ENCODE results near the gene DYNC2H1.

DYNC2H1 gene, protein sequence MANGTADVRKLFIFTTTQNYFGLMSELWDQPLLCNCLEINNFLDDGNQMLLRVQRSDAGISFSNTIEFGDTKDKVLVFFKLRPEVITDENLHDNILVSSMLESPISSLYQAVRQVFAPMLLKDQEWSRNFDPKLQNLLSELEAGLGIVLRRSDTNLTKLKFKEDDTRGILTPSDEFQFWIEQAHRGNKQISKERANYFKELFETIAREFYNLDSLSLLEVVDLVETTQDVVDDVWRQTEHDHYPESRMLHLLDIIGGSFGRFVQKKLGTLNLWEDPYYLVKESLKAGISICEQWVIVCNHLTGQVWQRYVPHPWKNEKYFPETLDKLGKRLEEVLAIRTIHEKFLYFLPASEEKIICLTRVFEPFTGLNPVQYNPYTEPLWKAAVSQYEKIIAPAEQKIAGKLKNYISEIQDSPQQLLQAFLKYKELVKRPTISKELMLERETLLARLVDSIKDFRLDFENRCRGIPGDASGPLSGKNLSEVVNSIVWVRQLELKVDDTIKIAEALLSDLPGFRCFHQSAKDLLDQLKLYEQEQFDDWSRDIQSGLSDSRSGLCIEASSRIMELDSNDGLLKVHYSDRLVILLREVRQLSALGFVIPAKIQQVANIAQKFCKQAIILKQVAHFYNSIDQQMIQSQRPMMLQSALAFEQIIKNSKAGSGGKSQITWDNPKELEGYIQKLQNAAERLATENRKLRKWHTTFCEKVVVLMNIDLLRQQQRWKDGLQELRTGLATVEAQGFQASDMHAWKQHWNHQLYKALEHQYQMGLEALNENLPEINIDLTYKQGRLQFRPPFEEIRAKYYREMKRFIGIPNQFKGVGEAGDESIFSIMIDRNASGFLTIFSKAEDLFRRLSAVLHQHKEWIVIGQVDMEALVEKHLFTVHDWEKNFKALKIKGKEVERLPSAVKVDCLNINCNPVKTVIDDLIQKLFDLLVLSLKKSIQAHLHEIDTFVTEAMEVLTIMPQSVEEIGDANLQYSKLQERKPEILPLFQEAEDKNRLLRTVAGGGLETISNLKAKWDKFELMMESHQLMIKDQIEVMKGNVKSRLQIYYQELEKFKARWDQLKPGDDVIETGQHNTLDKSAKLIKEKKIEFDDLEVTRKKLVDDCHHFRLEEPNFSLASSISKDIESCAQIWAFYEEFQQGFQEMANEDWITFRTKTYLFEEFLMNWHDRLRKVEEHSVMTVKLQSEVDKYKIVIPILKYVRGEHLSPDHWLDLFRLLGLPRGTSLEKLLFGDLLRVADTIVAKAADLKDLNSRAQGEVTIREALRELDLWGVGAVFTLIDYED (N-terminal part only)

DNA sequence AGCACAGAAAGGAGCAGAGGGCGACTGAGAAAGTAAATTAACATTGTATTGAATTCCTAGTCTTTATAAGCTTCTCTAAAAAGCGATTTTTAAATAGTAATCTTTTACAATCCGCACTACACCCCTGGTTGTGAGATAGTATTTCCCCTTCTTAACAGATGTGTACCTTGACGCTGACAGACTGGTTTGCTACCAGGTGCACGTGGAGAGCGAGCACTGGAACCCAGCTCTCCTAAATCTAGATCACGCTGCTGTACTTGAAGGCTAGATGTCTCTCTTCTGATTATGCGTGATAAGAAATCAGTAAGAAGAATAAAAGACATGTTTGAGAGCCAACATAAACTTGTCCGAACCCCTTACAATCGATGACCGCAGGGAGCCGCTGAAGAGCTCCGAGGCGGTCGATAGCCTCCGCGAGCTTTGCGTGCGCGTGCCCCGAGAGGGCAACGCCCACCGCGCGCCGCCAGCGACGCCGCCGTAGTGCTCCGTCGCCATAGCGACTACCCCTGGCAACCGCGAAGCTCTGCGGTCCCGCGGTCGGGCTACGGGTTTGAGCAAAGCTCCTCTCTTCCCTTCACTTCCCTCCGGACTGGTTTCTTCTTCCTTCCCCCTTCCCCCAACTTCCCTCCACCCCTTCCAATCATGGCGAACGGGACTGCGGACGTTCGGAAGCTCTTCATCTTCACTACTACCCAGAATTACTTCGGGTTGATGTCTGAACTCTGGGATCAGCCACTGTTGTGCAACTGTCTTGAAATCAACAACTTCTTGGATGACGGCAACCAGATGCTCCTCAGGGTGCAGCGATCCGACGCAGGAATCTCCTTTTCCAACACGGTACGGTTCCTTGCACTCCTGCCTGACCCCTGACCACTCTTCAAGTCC, at the start of gene DYNC2H1:
DYNC2H1 (plus strand) TSS at position 494 of the 885 bp plus-strand sequence; CDS start at position 643, 149 bp downstream.
- DNase-seq (ENCODE audit: low read depth in 2 of 3, low spot score in 2 of 3) = peak; percentile 48 to 66 (median 62)

DNA sequence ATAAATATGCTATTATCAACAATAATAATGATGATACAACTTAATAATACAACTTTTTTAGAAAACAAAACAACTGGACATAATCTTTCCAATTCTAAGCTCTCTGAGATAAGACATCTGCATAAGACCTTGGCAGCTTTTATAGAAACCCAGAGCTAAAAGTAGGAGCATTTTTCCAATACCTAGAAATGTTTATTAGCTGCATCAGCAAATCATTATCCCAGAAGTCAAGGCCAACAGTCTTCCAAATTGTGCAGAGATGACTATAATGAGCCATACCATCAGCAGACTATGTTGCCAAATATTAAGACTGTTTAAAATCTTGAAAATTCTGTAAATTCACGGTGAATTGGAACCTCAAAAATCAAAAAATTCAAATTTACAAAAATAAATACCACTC, 47.6 kb upstream of the DYNC2H1 start:
- DNase-seq (ENCODE audit: low read depth in 2 of 3, low spot score in 2 of 3) = no peak

DNA sequence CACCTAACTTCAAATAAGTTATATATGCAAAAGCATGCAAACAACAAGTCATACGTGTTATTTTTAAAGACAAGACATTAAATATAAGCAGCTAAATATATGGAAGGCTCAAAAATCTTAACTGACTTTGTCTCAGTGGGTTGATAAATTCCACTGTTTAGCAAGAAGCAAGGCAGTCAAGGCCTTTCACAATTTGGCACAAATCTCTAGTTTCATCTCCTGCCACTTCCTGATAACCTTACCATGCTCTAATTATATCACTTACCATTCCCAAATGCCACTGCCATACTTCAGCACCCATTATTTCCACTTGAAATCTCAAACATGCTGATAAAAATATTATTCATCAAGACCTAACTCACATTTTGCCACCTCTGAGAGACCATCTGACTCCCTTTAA, 42.1 kb upstream of the DYNC2H1 start:
- no peak for DNase-seq (ENCODE audit: low read depth in 2 of 3, low spot score in 2 of 3)

DNA sequence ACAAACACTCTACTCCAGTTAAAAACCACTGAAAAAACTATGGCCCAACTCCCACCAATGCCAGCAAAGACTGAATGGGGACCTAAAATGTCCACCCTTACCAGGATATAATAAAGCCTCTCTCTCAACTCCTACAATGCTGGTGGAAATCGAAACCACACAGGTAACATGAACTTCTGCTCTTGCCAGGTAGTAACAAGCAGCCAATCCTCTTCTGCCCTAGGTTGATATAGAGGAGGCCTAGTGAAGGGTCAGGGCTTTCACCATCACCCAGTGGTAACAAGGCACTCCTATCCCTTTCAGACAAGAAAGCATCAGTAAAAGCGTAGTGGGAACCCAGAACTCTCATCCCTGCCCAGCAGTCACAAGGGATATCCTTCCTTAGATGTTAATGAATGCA, 39.9 kb upstream of the DYNC2H1 start:
- DNase-seq (ENCODE audit: low read depth in 2 of 3, low spot score in 2 of 3) = no peak

DNA sequence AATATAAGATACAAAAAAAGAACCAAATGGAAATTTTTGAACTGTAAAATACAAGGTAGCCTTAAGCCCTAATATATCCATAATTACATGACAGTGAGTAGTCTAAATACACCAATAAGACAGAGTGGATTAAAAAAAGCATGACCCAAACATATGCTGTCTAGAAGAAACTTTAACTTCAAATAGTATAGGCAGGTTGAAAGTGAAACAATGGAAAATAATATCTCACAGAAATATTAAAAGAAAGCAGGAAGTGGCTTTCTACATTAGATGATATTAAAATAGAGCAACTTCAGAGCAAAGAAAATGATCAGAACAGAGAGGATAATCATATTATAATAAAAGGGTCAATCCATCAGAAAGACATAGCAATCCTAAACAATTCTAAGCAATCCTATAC, 39.1 kb upstream of the DYNC2H1 start:
- no peak for DNase-seq (ENCODE audit: low read depth in 2 of 3, low spot score in 2 of 3)

DNA sequence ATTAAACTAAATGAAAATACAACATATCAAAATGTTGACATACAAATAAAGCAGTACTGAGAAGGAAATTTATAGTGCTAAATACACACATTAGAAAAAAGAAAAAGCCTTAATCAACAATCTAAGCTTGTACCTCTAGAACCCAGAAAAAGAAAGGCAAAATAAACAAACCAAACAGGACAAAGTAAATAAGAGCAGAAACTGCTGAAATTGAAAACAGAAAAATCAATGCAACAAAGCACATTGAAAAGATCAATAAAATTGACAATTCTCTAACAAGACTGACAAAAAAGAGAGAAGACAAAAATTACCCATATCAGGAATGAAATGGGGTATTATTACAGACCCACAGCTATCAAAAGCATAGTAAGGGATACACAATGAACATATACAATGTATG, 38.2 kb upstream of the DYNC2H1 start:
- no peak for DNase-seq (ENCODE audit: low read depth in 2 of 3, low spot score in 2 of 3)

DNA sequence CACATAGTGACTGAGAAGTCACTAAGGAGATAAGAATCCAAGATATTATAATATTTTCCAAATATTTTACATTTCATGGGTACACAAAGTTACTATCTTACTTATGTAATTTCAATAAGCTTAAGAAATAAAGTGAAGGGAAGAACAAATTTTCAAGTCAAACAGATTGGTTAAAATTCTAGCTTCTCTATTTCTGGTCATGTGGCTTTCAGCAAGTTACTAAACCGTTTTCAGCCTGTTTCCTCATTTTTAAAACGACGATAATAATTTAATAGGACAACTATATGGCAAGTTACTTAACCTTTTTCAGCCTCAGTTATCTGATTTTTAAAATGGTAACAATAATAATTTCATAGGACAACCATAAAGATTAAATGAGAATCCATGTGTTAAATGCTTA, 32.9 kb upstream of the DYNC2H1 start:
- no peak for DNase-seq (ENCODE audit: low read depth in 2 of 3, low spot score in 2 of 3)

DNA sequence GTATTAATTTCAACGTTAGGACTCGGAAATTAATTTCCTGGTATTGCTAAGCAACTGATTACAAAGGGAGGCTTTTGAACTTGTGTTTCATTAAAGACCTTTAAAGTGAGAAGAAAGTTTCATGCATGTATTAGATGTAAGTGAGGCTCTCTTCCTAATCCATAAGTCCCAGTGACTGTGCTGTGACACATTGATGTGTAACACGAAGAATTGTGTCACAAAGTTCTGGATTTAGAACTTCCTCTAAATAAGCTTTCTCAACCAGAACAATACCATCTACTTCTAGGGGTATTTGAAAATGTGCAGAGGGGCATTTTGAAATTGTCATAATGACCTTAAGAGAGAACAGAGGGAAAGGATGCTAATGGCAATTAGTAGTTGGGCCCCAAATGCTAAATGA, 31.7 kb upstream of the DYNC2H1 start:
- no peak for DNase-seq (ENCODE audit: low read depth in 2 of 3, low spot score in 2 of 3)

DNA sequence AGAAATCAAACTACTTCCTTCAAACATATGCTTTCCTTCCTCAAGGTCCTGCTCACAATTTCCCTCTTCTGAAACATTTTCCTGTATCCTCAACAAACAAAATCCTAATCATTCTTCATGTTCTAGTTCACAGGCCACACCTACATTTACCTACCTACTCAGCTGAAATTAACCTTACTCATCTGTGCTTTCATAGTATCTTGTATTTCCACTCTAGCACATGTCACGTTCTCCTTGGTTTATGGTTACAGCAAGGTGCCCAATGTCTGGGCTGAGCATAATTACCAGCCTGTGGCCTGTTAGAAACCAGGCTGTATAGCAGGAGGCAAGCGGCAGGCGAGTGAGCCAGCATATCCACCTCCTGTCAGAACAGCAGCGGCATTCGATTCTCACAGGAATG, 30.5 kb upstream of the DYNC2H1 start:
- no peak for DNase-seq (ENCODE audit: low read depth in 2 of 3, low spot score in 2 of 3)

DNA sequence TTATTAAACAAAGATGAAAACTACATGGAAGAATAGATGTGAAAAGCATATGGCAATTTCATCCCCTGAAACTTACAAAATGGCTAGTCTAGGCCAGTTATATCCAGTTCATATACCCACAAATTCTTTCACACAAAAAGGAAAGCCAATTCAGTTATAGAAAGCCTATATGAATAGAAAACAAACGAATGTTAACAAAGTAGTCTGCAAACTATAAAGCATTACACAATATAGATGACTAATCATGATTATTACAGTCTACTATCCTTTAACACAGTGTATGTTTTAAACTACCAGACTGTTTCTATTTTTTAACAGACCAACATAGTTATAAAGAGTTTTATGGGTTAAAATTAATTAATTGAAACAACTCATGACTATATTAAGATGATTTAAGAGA, 29.4 kb upstream of the DYNC2H1 start:
- DNase-seq (ENCODE audit: low read depth in 2 of 3, low spot score in 2 of 3) = no peak

DNA sequence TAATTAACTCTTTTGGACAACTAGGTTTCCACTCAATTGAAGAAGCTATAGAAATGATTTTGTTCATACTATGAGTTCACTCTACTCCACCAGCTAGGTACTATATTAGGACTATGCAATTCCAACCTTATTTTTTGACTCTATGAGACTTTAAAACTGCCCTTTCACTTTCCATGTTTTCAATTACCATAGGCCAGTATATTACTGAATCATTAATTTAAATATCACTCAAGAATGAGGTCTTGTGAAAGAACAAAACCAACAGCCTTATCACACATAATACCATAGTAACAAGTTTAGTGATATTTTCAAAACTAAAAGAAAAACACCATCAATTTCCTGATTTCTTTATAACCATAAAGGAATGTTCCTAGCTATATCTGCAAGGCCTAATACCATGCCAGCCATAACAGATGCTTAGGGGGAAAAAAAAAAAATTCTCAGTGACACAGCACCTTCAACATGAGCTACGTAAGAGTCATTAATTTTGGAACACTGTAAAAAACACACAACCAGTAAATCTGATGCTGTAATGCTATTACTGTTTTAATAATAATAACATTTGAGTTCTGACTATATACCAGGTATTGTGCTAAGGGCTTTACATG, 23.4 kb upstream of the DYNC2H1 start:
- DNase-seq (ENCODE audit: low read depth in 2 of 3, low spot score in 2 of 3) = no peak

DNA sequence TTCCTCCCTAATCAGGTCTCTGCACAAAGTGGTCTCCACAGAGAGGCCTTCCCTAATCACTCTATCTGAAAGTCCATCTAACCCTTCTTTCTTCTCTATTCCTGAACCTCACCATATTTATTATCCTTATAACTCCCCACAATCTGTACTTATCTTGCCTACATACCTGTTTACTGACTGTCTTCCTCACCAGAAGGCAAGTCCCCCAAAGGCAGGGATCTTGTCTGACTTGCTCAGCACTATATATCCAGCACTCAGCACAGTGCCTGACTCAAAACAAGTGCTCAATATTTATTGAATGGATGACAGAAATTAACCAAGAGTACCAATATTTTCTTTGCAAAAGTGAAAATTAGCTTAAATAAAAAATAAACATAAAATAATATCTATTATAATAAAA, 22.8 kb upstream of the DYNC2H1 start:
- no peak for DNase-seq (ENCODE audit: low read depth in 2 of 3, low spot score in 2 of 3)

DNA sequence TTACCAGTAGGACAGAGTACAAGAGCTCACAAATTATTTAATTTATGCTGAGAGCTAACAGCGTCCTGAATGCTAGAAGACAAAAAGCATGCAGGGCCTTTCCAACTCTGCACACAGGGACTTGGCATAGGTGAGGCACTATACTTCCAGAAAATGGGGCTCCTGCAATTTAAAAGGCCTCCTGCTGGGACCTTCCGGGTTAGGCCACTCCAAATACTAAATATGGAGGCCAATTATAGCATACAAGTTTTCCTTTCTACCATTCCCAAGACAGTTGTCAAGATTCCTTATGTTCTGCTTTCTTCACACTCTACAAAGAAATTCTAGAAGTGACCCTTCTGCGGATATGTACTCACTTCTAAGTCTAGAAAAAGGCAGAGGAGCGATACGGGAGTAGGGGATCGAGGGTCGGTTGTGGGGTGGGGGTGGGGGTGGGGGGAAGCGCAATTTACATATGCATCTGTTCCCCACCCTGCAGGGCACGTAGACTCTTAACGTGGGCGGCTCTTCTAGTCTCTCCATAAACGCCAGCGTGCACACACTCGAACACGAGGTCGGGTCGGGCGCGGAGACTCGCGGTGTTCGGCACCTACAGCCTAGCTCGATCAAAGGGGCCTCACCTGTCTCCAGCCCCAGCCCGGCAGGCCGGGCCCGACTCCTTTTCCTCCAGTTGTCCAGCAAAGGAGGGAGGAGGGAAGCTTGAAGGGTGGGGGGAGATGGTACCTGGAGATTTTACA, 18.0 kb upstream of the DYNC2H1 start:
- peak; percentile 22 to 27 (median 24) for DNase-seq (ENCODE audit: low read depth in 2 of 3, low spot score in 2 of 3)

DNA sequence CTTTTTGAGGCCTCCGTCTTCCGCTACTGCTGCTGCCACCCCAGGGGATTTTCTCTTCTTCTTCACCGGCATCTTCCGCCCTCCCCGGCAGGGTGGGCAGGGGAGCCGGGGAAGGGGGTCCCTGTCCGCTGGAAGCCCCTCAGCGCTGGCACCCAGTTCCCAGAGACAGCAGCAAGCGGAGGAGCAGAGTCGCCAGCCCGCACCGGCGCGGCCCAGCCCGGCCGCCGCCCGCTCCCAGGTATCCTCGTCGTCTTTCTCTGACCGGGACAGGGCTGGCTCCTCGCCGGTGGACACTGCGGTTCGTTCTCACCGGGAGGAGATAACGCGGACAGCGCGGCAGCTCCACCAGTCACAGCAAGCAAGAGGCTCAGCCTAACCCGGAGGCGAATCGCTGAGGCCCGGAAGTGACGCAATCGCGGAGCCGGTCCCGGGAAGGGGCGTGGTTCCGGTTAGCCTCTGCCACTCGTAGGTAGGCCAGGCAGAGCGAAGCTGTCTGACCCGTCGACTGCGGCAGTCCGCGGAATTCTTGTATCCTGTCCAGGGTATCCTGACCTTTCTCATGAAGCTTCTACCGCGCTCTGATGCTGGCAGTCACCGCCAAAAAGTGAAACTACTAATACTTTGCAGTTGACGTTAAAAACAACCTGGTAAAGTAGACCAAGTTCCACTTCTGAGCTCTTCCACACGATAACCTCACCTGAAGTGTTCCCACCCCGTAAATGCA, 17.3 kb upstream of the DYNC2H1 start, which contains the start of gene DCUN1D5:
DCUN1D5 (minus strand) TSS at position 360 of the 724 bp plus-strand sequence; CDS start at position 72, 288 bp downstream.
- peak; percentile 81 to 90 (median 87) for DNase-seq (ENCODE audit: low read depth in 2 of 3, low spot score in 2 of 3)

DNA sequence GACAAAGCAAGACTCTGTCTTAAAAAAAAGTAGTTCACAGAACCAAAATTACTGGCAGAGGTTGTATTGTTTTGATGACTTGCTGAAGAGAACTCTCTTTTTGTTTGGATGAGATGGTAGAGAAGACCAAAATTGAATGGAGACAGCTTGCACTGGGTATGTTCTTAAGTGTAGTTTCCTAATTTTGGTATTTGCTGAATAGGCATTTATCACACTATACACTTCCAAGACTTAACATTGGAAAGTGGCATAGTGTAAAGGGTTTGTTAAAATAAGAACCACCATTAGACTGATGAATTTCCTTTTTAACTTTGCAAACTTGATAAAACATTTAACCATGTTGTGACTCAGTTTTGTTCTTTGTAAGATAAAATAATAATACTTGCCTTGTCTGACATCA, 11.9 kb upstream of the DYNC2H1 start:
- DNase-seq (ENCODE audit: low read depth in 2 of 3, low spot score in 2 of 3) = no peak

DNA sequence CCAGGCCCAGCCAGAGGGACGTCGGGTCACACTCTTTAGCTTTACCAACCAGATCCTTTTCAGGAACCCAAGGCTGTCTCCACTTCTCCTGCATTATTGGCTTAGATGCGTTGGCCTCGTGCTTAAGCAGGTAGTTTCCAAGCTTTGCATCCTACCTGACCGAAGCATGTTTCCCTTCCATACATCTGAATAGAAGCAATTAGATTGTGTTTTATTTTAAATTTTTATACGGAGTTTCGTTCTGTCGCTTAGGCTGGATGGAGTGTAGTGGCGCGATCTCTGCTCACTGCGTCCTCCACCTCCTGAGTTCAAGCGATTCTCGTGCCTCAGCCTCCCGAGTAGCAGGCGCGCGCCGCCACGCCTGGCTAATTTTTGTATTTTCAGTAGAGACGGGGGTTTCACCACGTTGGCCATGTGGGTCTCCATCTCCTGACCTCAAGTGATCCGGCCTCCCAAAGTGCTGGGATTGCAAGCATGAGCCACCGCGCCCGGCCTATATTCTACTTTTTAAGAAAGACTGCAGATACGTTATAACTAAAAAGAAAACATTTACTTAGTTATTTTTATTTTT, 677 bp downstream of the DYNC2H1 start:
- DNase-seq (ENCODE audit: low read depth in 2 of 3, low spot score in 2 of 3) = no peak

DNA sequence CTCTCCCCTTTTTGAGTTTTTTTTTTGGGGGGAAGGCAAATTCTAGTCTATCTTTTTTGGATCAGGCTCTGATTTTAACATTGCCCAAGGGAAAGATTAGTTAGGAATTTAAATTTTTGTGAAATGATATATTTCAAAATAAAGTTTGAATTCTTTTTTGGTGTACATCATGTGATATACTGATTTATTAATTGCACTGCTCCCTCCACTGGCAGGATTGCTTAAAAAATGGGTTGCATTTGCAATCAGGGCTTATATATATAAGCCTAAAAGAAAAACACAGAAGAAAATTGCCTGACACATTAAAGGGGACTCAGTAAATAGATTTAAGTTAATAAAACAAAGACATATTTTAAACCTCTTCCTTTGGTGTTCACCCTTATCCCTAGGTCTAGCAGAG, 1.2 kb downstream of the DYNC2H1 start:
- no peak for DNase-seq (ENCODE audit: low read depth in 2 of 3, low spot score in 2 of 3)

DNA sequence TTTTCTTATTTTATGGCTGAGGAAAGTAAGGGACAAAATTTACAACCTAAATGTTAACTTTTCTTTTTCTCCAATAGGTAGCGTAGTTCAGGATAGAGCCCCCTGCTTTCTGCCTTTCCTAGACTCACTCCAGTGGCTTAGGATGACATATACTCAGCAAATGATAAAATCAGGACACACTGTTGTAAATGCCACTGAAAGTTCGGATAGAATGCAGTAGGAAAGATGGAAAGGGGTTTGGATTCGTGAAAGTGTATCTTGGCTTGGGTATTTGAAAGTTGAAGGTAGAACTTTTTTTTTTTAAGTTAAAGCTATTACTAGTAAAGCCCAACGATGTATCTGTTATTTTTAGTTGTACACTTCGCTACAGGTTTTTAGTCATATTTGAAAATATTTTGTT, 2.2 kb downstream of the DYNC2H1 start:
- DNase-seq (ENCODE audit: low read depth in 2 of 3, low spot score in 2 of 3) = no peak
